T-helper 1 cell treated with Interleukin-12 subunit alpha and Interleukin-12 subunit beta and Interleukin-4 antibody, amounts not matched to agents 30 μg/mL and 1 μg/mL, for 36 hours (primary cell): ENCODE data around the gene PHF1.

Experiments used
- H3K27ac Mint-ChIP-seq: one replicate; pipeline ENCODE4 v1.8.0; 2021; ENCODE audit warnings: mild to moderate bottlenecking, mixed read lengths
- H3K27me3 Mint-ChIP-seq: one replicate; pipeline ENCODE4 v1.8.0; 2021; ENCODE audit warnings: low read depth, mixed read lengths
- H3K36me3 Mint-ChIP-seq: one replicate; pipeline ENCODE4 v1.8.0; 2021; ENCODE audit warnings: low read depth, mixed read lengths
- H3K4me1 Mint-ChIP-seq: one replicate; pipeline ENCODE4 v1.8.0; 2021; ENCODE audit warnings: low read depth, mixed read lengths
- H3K4me3 Mint-ChIP-seq: one replicate; pipeline ENCODE4 v1.8.0; 2021; ENCODE audit warnings: mild to moderate bottlenecking, moderate library complexity, mixed read lengths
- H3K9me3 Mint-ChIP-seq: one replicate; pipeline ENCODE4 v1.8.0; 2021; ENCODE audit warnings: mixed read lengths

The PHF1 gene

DNA sequence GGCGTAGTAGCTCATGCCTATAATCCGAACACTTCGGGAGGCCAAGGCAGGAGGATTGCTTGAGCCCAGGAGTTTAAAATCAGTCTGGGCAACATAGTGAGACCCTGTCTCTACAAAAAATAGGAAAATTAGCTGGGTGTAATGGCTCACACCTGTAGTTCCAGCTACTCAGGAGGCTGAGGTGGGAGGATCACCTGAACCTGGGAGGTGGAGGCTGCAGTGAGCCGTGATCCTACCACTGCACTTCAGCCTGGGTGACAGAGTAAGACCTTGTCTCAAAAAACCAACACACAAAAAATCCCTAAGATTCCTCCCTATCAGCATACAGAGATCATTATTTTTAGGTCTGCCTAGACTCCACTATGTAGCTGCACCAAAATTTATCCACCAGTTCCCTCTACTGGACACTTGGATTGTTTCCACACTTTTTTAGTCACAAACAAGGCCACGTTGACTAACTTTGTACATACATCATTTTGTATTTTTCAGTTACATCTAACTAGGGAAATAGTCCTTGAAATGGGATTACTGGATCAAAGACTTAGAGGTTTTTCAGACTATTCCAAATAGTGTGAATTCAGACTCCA, 3.6 kb upstream of the PHF1 start:
- Mint-ChIP-seq H3K4me1 (peaks cover 22% of the 10 kb centered on the region), H3K4me3 (no peak overlapping the region), H3K27ac (no peak overlapping the region), H3K36me3 (peaks cover 43% of the 10 kb centered on the region), H3K9me3 (no peaks in the 10 kb centered on the region), H3K27me3 (no peaks in the 10 kb centered on the region)

DNA sequence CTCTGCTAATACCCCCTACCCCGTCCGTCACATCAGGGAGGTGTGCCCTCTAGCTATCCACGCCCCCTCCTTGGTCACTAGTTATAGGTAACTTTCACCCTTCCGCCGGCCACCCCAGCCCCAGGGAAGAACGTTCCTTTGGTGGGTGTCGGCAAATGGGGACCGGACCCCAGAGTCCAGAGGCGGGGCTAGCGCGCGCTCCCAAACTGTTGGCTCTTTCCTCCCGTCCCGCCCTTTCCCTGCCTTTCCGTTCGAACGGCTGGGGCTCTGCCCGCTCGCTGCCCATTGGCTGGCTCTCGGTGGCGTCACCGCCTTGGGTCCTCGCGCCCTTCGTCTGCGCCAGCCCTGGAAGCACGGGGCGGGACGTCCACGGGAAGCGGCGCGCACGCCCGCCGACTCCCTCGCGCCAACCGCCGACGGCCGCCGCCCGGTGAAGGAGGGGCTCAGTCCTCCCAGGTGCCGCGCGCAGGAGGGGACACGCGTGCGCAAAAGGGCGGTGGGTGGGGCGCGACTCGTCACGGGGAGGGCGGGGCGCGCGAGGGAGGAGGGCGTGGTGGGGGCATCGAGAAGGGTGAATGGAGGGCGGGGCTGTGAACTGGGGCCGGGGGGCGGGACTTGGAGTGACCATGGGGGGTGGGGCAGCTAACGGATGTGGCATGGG, 634 bp upstream of the PHF1 start:
- Mint-ChIP-seq H3K4me3 (peak overlapping the region; percentile 93), H3K36me3 (peaks cover 44% of the 10 kb centered on the region), H3K27ac (peak overlapping the region; percentile 99), H3K27me3 (no peaks in the 10 kb centered on the region), H3K4me1 (peaks cover 37% of the 10 kb centered on the region), H3K9me3 (no peaks in the 10 kb centered on the region)

DNA sequence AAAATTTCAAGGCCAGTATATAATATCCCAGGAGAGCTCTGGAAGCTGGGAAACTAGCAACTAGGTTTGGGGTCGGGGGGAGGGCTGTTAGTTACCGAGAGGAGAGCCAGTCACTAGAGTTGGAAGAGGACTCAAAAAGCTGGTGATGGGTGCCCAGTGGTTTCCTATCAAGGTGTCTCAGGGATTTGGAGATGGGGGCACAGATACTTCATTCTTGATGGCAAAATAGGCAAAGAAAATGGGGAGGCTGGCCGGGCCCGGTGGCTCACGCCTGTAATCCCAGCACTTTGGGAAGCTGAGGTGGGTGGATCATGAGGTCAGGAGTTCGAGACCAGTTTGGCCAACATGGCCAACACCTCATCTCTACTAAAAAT, 805 bp downstream of the PHF1 start:
- Mint-ChIP-seq H3K9me3 (no peaks in the 10 kb centered on the region), H3K4me3 (peak overlapping the region; percentile 77), H3K27me3 (no peaks in the 10 kb centered on the region), H3K27ac (peak overlapping the region; percentile 77), H3K4me1 (peaks cover 44% of the 10 kb centered on the region), H3K36me3 (peaks cover 43% of the 10 kb centered on the region)

DNA sequence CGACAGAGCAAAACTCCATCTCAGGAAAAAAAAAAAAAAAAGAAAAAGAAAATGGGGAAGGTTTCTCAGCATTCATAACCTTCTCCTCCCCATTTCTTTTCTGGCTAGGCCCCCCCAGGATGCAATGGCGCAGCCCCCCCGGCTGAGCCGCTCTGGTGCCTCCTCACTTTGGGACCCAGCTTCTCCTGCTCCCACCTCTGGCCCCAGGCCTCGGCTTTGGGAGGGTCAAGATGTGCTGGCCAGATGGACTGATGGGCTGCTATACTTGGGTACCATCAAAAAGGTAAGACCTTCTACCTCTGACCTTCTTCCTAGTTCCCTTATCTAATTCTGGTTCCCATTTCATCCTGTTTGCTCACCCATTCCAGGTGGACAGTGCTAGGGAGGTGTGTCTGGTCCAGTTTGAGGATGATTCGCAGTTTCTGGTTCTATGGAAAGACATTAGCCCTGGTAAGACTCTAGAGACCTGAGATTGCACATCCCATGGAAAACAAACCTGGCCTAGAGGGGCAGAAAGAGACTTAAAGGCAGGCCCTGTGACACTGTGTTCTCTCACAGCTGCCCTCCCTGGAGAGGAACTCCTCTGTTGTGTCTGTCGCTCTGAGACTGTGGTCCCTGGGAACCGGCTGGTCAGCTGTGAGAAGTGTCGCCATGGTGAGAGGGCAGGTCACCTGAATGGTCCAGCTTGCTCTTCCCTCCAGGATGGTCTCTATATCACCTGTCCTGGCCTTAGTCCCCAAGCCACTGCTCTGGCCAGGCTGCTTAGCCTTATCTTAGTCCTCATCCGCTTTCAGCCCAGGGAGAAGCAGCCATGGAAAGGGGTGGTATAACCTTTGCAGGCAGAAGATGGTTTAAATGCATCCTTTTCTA, 1.6 kb downstream of the PHF1 start:
- Mint-ChIP-seq H3K4me3 (peak overlapping the region; percentile 67), H3K36me3 (peaks cover 43% of the 10 kb centered on the region), H3K9me3 (no peaks in the 10 kb centered on the region), H3K27ac (peak overlapping the region; percentile 69), H3K4me1 (peaks cover 52% of the 10 kb centered on the region), H3K27me3 (no peaks in the 10 kb centered on the region)

DNA sequence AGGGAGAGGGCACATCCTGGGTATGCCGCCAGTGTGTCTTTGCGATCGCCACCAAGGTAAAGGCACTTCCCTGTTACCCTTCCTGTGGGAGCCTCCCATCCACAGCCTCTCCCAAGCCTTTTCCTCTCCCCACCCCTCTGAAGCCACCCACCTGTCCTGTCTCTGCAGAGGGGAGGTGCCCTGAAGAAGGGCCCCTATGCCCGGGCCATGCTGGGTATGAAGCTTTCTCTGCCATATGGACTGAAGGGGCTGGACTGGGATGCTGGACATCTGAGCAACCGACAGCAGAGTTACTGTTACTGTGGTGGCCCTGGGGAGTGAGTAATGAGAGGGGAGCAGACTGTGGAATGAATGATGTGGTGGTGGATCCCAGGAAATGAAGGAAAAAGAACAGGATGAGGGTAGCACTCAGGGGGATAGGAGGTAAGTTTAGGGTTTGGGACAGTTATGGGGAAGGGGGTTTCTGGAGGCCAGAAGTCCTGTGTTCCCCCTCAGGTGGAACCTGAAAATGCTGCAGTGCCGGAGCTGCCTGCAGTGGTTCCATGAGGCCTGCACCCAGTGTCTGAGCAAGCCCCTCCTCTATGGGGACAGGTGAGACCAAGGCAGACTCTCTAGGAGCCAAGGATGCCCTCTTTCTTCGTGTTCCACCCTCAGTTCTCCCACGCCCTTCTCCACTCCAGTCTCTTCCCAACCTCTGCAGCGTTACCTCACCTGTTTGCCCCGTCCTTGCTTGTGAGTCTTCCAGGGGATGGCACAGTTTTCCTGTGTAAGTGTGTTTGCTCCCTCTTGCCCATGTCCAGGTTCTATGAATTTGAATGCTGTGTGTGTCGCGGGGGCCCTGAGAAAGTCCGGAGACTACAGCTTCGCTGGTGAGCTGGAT, 2.7 kb downstream of the PHF1 start:
- Mint-ChIP-seq H3K27ac (peak overlapping the region; percentile 36), H3K4me3 (peak overlapping the region; percentile 40), H3K27me3 (no peaks in the 10 kb centered on the region), H3K9me3 (no peaks in the 10 kb centered on the region), H3K4me1 (peaks cover 57% of the 10 kb centered on the region), H3K36me3 (peaks cover 40% of the 10 kb centered on the region)

DNA sequence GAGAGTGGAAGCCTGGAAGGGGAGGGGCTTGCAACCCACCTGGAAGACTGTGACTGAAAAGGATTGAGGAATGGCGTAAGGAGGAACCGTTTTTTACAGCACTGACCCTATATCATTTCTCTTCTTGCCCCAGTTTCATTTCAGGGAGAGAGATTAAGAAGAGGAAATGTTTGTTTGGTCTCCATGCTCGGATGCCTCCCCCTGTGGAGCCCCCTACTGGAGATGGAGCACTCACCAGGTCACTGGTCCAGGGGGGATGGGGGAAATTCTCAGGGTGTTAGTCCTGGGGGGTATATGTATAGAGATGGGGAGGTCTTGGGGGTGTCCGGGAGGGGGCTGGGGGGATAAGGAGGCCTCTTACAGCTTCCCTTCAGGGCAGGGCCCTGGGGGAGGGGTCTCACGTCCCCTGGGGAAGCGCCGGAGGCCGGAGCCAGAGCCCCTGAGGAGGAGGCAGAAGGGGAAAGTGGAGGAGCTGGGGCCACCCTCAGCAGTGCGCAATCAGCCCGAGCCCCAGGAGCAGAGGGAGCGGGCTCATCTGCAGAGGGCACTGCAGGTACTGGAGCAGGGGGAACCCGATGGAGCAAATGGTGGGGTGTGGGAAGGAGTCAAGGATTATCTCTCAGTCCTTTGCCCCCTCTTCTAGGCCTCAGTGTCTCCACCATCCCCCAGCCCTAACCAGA, 3.9 kb downstream of the PHF1 start:
- H3K4me3 Mint-ChIP-seq = no peak overlapping the region
- no peaks in the 10 kb centered on the region for H3K9me3 Mint-ChIP-seq
- peaks cover 64% of the 10 kb centered on the region for H3K4me1 Mint-ChIP-seq
- no peak overlapping the region for H3K27ac Mint-ChIP-seq
- peaks cover 32% of the 10 kb centered on the region for H3K36me3 Mint-ChIP-seq
- H3K27me3 Mint-ChIP-seq = no peaks in the 10 kb centered on the region

DNA sequence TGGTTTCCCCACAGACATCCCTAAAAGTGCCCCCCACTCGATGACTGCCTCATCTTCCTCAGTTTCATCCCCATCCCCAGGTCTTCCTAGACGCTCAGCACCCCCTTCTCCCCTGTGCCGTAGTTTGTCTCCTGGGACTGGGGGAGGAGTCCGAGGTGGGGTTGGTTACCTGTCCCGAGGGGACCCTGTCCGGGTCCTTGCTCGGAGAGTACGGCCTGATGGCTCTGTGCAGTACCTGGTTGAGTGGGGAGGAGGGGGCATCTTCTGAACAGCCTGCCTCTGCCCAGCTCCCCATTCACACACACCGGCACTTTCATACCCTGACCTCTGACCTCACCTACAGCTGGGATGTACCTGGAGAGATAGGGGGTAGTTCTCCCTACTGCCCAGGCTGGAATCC, 5.0 kb downstream of the PHF1 start:
- H3K27ac Mint-ChIP-seq = peak overlapping the region; percentile 99
- H3K36me3 Mint-ChIP-seq = peaks cover 29% of the 10 kb centered on the region
- H3K4me3 Mint-ChIP-seq = peak overlapping the region; percentile 94
- H3K4me1 Mint-ChIP-seq = peaks cover 63% of the 10 kb centered on the region
- no peaks in the 10 kb centered on the region for H3K27me3 Mint-ChIP-seq
- H3K9me3 Mint-ChIP-seq = no peaks in the 10 kb centered on the region

DNA sequence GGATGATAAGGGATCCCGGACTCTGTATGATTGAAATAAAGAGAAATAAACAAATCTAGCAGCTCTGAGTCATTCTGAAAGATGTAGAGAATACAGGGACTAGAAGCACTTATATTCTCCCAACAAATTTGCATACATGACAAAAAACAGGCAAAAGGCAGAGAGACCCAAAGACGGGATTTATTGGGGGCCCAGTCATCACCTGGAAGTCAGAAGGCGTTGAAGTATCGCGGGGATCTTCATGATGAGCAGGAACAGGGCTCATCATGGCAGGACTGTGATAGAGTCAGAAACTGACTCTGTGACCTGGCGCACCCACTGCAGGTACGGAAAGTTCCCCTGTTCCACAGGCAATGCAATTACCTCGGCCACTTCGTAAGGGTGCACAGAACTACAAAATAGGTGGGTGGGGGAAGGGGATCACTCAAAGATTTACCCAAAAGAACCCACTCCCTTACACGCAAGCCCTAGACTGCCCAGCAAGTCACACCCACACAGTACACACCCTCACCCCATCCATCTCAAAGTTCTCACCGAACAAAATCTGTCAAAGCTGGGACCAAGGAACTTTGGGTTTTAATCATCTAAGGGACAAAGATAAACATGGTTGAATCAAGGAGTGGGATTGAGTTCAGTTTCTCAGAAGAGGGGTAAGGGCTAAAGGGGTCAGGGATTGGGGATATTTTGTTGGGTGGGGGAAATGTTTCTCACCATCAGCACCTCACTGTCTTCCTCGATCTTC, 5.7 kb downstream of the PHF1 start:
- Mint-ChIP-seq H3K27ac (peak overlapping the region; percentile 99), H3K9me3 (no peaks in the 10 kb centered on the region), H3K36me3 (peaks cover 29% of the 10 kb centered on the region), H3K4me1 (peaks cover 65% of the 10 kb centered on the region), H3K27me3 (no peaks in the 10 kb centered on the region), H3K4me3 (peak overlapping the region; percentile 94)

DNA sequence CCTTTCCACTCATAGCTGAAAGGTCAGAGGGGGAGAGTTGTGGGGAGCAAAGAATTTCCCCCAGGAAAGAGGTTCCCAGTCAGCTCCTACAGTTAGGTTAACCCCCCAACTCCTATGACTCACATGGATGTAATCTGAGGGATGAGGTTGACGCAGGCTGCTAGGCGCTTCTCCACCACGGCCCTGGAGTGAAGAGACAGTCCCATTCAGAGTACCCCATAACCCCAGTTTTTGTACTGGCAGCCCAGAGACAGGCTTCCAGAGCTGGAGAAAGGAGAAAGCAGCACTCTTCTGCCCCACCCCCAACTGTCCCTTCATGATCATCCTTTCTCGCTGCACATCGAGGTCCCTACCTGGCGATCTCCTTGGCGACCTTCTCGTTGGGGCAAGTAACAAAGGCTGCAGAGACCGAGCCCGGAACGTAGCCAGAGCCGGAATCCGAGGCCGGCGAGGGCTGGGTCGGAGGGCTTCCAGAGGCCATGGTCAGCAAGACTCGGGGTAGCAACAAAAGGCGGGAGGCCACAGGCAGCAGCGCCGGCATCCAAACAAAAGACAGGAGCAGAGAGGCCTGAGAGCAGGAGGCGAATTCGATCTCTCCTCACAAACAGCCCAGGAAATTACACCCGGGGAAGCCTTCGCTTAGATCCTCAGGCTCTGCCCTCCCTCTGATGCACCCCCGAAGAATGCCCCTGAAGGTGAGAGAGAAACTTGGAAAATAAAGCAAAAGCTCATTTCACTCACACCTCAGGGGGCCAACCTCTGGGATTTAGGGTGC, 6.5 kb downstream of the PHF1 start:
- H3K4me1 Mint-ChIP-seq = peaks cover 65% of the 10 kb centered on the region
- H3K27ac Mint-ChIP-seq = peak overlapping the region; percentile 99
- H3K4me3 Mint-ChIP-seq = peak overlapping the region; percentile 94
- H3K27me3 Mint-ChIP-seq = no peaks in the 10 kb centered on the region
- peaks cover 29% of the 10 kb centered on the region for H3K36me3 Mint-ChIP-seq
- no peaks in the 10 kb centered on the region for H3K9me3 Mint-ChIP-seq

DNA sequence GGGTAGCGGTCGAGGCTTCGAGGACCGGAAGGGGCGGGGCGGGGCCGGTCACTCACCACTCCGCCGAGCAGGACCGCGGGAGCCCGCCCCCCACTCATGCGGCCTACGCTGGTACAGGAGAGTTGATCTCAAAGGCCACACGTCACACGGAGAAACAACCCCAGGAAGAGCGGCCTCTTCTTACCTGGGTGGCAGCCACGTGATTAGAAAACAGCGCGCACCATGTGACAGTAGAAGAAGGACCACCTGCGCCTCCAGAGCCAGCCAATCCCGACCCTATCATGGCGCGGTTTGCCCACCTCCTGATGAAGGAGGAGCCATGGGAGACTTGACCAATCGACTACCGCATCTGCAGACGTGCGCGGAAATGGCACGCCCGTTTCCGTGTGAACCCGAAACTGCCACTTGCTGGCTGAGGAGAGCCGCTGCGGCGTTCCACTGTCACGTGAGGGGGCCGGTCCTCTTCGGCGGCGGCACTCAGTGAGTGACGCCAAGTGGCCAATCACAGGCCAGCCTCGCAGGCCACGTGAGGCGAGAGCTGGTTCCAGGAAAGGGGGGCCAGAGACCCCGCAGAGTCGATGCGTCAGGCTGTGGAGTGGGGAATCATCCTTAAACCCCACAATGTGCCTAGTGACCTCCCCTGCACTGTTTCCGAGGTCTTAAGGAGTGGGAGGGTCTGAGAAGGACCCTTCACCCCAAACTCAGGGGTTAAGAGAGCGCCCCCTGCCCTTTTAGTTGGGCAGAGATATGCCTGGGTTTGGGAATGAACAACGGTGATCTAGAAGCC, 7.3 kb downstream of the PHF1 start, which contains the start of gene CUTA:
TSS of gene CUTA (minus strand) at position 205 of the 787 bp plus-strand sequence. CDS start at position 98, 107 bp downstream.
- Mint-ChIP-seq H3K9me3 (no peaks in the 10 kb centered on the region), H3K27me3 (no peaks in the 10 kb centered on the region), H3K36me3 (peaks cover 27% of the 10 kb centered on the region), H3K4me3 (peak within 1 kb of the TSS; percentile 94), H3K4me1 (peaks cover 62% of the 10 kb centered on the region), H3K27ac (peak within 1 kb of the TSS; percentile 99)

DNA sequence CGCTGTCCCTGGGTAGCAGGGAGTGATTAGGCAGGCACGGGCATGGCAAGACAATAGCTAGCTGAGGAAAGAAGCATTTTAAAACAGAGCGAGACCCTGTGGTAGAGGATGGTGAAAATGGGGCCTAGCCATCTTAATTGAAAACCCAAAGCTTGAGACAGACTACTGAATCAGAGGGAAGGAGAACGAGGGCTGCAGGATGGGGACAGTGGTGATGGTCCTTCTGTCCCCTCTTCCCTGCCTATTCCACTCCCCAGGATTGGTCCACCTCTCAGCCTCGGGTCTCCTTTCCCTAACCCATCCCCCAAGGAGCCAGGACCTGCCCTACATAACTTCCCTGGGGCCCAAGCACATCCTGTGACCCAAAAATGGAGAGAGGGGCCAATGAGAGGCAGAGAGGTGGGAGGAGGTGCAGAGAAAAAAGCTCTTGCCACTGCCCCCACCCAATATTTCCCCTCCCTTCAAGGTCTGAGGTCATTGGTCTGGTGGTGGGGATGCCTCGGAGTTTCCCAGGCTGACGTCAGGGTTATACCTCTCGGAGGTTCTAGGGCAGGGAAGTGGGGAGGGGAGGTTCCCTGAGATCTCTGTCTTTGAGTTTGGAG, 8.0 kb downstream of the PHF1 start:
- H3K4me1 Mint-ChIP-seq = peaks cover 64% of the 10 kb centered on the region
- H3K27ac Mint-ChIP-seq = peak overlapping the region; percentile 99
- H3K4me3 Mint-ChIP-seq = peak overlapping the region; percentile 94
- peaks cover 27% of the 10 kb centered on the region for H3K36me3 Mint-ChIP-seq
- H3K9me3 Mint-ChIP-seq = no peaks in the 10 kb centered on the region
- no peaks in the 10 kb centered on the region for H3K27me3 Mint-ChIP-seq
